Activated CD4-positive, CD25-positive, alpha-beta regulatory T cell (primary cell): ENCODE measurements around the gene TAS2R43.
"Not testable (repeated sequence)": the region's sequence is repeated elsewhere in the genome, so short reads cannot be mapped to it uniquely, and the experiment has no call there.

ENCODE experiments used
- DNase-seq, 4 experiments: peaks; one replicate each; lab custom pipeline; 2025; lab: John Stamatoyannopoulos, UW

TAS2R43 gene, protein sequence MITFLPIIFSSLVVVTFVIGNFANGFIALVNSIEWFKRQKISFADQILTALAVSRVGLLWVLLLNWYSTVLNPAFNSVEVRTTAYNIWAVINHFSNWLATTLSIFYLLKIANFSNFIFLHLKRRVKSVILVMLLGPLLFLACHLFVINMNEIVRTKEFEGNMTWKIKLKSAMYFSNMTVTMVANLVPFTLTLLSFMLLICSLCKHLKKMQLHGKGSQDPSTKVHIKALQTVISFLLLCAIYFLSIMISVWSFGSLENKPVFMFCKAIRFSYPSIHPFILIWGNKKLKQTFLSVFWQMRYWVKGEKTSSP

DNA sequence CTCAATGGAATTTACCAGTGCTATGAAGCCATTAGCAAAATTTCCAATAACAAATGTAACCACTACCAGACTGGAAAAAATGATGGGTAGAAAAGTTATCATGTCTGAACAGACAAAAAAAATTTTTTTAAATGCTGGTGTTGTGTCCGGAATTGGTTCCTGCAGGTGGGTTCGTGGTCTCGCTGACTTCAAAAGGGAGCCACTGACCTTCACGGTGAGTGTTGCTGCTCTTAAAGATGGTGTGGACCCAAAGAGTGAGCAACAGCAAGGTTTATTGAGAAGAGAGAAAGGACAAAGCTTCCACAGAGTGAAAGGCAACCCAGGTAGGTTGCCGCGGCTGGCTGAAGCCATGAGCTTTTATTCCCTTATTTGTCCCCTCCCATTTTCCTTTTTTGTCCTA, at the start of gene TAS2R43:
TAS2R43 (minus strand) TSS at position 186 of the 400 bp plus-strand sequence; CDS start at position 102, 84 bp downstream.
- DNase-seq = no peak

DNA sequence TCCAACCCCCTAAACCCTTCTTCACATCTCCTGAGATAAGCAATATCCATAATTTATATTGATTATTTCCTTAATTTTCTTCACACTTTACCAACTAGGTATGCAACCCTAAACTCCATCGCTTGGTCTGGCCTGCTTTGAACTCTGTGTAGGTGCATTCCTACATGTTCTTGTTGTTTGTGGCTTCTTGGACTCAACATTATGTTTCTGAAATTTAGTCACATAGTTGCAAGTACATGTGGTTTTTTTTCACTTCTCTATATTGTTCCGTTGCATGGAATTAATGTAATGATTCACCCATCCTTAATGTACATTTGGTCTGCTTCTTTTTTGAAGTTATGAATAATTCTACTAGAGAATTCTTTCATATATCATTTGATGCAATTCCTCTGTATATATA, 44.0 kb upstream of the TAS2R43 start:
- DNase-seq = no peak

DNA sequence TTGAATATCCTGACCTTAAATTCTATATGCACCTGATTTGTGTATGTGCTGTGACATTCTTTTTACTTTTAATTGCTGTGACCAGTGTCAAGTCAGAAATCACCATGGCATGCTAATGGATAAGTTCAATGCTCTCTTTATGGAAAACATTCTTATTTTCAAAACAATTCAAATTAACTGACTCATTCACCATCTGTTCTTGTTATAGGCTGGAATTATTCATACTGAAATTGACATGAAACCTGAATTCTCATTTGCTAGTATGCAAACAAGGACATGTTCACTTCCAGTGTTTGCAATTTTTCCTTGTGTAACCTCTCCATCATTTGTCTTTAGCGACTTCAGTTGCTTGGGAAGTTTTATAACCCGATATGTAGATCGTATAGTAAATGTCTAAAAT, 42.2 kb upstream of the TAS2R43 start, which contains the start of gene TAS2R30:
TAS2R30 (minus strand) TSS at position 340 of the 400 bp plus-strand sequence. CDS start 400 bp downstream, outside the sequence.
- DNase-seq = no peak

DNA sequence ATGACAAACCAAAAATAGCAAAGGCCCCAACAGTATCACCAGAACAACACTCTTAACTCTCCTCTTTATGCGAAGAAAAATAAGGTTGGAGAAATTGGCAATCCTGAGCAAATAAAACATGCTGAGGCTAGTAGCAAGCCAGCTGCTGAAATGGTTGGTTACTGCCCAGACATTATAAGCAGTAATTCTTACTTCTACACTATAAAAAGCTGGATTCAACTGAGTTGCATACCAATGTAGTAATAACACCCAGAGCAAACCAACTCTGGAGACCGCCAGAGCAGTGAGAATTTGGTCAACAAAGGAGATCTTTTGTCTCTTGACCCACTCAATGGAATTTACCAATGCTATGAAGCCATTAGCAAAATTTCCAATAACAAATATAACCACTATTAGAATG, 41.7 kb upstream of the TAS2R43 start:
- DNase-seq = no peak

DNA sequence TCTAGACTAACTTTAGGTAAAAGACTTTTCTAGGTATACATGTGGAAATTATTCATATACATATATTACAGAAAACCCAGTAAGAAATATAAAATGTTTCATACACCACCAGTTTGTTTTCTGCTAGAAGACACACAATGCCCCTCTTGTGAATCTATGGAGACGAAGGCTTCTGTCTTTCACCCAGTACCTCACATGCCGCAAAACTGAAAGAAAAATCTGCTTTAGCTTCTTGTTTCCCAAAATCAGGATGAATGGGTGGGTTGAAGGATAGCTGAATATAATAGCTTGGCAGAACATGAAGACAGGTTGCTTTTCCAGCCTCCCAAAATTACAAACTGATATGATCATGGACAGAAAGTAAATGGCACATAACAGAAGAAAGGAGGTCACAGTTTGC, 41.0 kb upstream of the TAS2R43 start:
- DNase-seq = no peak

DNA sequence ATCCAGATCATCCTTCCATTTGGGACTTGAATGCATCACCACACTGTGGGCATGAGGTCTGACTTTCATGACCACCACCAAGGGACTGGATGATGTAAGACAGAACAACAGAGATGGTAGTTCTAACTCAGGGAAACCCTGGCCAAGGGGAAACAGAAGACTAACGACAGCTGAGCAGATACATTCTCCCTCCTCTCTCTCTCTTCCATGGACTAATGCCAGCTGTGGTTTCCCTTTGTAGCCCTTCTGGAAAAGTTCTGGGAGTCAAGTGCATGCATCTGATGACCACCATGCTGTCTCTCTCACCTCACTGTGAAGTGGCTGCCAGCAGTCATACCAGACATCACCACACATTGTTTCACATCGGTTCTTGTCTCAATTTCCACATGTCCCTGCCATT, 38.9 kb upstream of the TAS2R43 start:
- no peak for DNase-seq

DNA sequence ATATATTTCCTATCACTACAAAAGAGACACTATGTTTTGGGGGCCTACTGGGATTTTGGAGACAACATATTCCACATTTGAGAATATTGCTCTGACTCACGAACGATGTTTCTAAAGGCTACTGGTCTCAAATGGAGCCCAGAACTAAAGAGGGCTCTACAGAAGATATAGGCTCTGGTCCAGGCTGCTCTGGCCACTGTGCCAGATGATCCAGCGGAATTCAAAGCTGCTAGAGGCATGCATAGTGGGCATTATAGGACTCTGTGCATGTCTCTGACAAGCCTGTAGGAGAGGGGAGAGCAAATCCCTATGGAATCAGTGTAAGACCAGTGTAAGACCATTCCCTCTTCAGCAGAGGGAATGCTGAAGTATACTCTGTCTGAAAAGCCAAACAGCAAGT, 38.3 kb upstream of the TAS2R43 start:
- DNase-seq = no peak

DNA sequence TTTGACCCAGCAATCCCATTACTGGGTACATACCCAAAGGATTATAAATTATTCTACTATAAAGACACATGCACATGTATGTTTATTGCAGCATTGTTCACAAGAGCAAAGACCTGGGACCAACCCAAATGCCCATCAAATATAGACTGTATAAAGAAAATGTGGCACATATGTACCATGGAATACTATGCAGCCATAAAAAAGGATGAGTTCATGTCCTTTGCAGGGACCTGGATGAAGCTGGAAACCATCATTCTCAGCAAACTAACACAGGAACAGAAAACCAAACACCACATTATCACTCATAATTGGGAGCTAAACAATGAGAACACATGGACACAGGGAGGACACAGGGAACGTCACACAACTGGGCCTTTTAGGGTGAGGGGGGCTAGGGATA, 22.0 kb upstream of the TAS2R43 start:
- DNase-seq = not testable (repeated sequence)

DNA sequence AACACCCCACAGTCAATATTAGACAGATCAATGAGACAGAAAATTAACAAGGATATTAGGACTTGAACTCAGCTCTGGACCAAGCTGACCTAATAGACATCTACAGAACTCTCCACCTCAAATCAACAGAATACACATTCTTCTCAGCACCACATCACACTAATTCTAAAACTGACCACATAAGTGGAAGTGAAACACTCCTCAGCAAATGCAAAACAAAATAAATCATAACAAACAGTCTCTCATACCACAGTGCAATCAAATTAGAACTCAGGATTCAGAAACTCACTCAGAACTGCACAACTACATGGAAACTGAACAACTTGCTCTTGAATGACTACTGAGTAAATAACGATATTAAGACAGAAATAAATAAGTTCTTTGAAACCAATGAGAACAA, 19.1 kb upstream of the TAS2R43 start:
- not testable (repeated sequence) for DNase-seq

DNA sequence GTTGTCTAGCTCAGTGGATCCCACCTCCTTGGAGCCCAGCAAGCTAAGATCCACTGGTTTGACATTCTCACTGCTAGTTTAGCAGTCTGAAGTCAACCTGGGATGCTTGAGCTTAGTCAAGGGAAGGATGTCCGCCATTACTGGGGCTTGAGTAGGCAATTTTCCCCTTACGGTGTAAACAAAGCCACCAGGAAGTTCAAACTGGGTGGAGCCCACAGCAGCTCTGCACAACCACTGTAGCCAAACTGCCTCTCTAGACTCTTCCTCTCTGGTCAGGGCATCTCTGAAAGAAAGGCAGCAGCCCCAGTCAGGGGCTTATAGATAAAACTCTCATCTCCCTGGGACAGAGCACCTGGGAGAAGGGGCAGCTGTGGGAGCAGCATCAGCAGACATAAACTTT, 16.7 kb upstream of the TAS2R43 start:
- DNase-seq = no peak

DNA sequence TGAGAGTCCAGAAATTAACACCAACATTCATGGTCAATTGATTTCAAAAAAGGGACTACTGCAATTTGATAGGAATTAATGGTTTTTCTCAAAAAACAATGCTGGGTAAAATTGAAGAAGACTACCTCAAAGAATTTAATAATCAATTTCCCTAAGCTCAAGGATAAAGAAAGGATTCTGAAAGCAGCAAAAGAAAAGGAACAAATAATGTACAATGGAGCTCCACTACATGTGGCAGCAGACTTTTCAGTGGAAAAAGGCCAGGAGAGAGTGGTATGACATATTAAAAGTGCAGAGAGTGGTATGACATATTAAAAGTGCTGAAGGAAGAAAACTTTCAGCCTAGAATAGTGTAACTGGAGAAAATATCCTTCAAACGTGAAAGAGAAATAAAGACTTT, 15.6 kb upstream of the TAS2R43 start:
- DNase-seq = no peak

DNA sequence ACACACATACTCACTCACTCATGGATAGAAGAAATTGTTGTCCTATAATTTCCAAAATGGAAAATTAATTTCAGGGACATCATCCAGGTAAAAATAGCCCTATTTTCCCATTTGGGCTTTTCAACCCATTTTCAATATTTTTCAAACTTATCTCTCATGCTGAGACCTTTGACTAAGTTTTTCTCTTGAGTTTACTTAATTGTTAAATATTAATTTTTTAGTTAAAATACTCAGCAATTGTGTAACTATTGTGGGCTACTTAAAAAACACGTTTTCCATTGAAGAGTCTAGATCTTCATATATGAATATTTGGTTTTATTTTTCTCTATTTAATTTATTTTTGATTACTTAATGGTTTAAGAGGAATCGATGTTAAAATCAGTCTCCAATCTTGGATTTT, 14.2 kb upstream of the TAS2R43 start:
- DNase-seq = no peak

DNA sequence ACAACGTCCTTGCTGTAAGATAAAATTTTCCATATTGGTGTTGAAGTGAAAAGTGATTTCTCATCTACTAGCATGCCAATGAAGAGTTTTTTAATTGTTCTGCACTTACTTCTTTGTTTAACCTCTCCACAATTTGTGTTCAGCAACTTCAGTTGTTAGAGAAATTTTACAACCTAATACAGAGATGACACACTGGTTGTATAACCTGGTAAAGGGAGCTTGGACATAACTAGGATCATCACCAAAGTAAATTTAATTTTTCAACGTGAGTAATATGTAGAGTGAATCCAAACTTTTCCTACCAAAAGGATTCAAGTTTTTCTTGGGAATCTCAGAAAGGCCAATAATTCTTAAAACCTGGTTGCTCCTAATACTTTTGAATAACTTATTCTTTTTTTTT, 13.4 kb upstream of the TAS2R43 start:
- no peak for DNase-seq

DNA sequence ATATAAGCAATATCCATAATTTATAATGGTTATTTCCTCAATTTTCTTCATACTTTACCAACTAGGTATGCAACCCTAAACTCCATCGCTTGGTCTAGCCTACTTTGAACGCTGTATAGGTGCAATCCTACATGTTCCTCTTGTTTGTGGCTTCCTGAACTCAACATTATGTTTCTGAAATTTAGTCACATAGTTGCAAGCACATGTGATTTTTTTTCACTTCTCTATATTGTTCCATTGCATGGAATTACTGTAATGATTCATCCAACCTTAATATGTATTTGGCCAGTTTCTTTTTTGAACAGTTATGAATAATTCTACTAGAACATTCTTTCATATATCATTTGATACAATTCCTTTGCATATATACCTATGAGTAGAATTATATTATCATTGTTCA, 2.8 kb upstream of the TAS2R43 start:
- not testable (repeated sequence) for DNase-seq

DNA sequence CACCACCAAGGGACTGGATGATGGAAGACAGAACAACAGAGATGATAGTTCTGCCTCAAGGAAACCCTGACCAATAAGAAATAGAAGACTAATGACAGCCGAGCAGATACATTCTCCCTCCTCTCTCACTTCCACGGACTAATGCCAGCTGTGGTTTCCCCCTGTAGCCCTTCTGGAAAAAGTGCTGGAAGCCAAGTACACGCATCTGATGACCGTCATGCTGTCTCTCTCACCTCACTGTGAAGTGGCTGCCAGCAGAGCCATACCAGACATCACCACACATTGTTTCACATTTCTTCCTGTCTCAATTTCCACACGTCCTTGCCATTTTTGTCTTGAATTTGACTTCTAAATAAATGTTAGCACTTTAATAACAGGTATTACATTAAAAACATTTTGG, 2.9 kb downstream of the TAS2R43 start:
- DNase-seq = no peak

DNA sequence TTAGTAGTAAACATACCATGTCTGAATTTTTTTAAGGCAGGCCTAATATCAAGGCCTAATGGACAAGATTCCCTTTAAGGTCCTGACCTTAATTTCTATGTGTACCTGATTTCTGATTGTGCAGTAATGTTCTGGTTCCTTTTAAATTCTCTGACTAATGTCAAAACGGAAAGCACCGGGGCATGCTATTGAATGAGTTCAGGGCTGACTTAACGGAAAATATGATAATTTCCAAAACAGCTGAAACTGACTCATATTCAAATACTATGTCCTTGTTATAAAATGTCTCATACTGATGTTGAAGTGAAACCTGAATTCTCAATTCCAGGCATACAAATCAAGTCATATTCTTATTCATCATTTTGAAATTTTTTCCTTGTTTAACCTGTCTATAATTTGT, 6.7 kb downstream of the TAS2R43 start:
- DNase-seq = no peak

DNA sequence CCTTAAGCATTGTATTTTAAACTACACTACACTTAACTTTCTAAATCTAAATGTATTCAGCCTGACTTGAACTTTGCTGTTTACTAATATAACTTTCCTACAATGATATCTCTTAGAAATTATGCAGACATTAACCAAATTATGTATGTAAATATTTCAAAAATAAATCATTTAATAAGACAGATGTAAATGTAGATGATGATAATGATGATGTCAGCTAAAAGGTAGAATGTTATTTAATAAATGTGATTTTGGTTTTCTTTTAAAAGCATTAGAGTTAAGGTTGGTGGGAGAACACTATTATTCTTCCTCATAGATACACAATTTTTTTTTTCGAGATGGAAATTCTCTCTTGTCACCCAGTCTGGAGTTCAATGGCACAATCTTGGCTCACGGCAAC, 10.1 kb downstream of the TAS2R43 start:
- no peak for DNase-seq

DNA sequence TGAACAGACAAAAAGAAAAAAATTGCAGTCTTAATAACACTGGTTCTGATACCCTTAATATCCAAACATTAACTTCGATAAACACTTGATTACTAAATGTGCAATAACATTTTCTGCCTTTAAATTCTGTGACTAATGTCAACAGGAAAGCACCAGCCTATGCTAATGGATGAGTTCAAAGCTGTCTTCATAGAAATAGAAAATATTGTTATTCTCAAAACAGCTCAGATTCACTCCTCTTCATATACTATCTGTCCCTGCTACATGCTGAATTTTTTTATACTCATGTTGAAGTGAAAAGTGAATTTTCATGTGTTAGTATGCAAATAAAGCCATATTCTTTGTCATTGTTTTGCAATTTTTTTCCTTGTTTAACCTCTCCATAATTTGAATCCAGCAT, 13.9 kb downstream of the TAS2R43 start:
- no peak for DNase-seq

DNA sequence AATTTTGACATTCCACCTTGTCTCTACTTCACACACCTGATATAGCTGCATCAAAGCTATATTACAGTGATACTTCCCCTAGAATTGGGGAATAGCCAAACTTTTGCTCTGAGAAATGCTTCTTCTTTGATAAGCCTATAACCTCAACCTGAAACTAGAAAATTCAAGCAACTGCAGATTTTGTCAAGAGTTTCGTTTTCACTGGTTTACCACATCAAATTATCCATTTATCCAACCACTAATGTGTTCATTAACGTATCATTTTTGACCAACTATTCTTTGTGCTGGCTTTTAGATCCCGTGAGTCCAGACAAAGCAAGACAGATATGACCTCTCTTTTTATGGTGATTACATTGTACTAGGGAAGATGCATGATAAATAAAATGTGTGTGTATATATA, 16.5 kb downstream of the TAS2R43 start:
- no peak for DNase-seq

DNA sequence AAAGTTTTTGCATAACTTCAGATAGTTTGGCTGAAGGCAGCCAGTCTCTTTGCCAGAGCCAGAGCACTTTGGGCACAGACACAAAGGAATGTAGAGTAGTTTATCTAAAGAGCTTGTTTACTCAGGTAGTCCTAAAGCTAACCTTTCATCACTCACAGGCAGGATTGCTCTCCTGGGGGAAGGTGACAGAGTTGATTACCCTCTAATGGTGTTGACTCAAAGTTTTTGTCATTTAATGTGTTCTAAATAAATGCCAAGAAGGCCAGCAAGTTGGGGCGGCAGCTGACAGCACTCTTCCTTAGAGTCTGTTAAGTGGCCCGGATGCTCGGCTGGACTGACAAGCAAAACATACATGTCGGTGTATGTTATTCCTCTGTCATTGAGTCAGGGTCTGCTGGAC, 20.7 kb downstream of the TAS2R43 start:
- no peak for DNase-seq

DNA sequence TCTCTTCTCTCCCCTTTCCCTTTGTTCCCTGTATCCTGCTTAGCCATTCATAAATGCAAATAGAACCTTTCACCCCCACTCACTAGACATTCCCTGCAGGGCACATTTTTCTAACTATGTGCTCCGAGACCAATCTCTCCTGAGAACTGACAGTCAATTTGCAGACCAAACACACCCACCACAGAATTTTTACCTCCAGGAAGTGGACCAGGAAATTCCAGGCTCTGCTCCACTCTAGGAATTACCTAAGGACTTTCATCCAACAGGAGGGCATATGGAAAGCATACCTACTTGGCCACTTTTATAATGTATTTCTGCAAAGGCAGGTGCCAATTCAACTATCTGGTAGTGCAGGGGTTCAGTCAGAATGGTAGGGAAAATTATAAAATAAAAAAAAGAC, 21.1 kb downstream of the TAS2R43 start:
- DNase-seq = no peak

DNA sequence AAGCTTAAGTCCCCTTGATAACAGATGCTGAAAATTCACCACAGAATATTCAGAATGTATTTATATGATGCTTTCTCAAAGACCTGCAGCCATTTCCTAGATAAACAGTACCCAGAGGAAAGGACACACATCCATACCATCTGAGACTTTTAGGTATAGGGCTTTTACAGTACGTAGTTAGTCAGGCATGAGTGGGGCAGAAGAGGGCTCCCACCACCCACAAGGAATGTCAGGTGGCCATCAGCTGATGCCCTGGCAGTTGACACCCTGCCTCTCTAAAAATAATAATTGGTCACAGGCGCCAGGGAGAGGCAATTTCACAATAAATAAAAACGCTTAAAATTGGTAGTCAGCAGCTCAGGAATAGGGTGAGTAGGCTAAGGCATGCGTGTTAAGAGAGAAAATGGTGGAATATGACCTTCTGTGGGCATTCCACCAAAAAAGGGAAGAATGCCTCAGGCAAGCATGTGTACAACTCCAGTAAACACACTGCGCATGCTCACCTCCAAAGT, 22.2 kb downstream of the TAS2R43 start:
- DNase-seq = no peak

DNA sequence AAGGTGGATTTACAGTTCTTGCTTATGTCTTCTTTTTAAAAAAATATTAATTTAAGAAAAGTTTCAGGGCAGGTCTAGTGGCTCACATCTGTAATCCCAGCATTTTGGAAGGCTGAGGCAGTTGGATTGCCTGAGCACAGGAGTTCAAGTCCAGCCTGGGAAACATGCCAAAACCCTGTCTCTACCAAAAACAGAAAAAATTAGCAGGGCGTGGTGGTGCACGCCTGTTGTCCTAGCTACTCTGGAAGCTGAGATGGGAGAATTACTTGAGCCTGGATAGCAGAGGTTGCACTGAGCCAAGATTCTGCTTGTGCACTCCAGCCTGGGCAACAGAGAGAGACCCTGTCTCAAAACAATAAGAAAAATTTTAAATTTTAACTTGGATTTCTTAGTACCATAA, 24.6 kb downstream of the TAS2R43 start:
- DNase-seq = no peak

DNA sequence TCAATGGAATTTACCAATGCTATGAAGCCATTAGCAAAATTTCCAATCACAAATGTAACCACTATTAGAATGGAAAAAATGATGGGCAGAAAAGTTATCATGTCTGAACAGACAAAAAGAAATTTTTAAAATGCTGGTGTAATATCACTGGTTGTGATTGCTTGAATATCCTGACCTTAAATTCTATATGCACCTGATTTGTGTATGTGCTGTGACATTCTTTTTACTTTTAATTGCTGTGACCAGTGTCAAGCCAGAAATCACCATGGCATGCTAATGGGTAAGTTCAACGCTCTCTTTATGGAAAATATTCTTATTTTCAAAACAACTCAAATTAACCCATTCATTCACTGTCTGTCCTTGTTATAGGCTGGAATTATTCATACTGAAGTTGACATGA, 29.9 kb downstream of the TAS2R43 start, which contains the start of gene TAS2R46:
TAS2R46 (minus strand) TSS at position 101 of the 400 bp plus-strand sequence; CDS start at position 101, 0 bp downstream.
- not testable (repeated sequence) for DNase-seq
